HAP-1 (cell line): Measurements from ENCODE around the gene CACTIN.
"Not testable (repeated sequence)": the region's sequence is repeated elsewhere in the genome, so short reads cannot be mapped to it uniquely, and the experiment has no call there.

Experiments
- DNase-seq, 2 experiments: peaks; one replicate each; pipeline ENCODE4 v3.0.0-alpha.2; 2016 to 2020; ENCODE audit warnings: low spot score in 2 of 2
- H3K27me3 ChIP-seq: fragments of 250-450 bp; sonication (Bioruptor Pico); 2 replicates; pipeline ENCODE4 v1.5.1; 2020; ENCODE audit warnings: low read depth, mild to moderate bottlenecking, moderate library complexity
- H3K36me3 ChIP-seq: fragments of 250-450 bp; sonication (Bioruptor Pico); replicated peaks from 2 replicates; pipeline ENCODE4 v1.5.1; 2020; ENCODE audit warnings: mild to moderate bottlenecking
- H3K4me1 ChIP-seq: fragments of 250-450 bp; sonication (Bioruptor Pico); 2 replicates; pipeline ENCODE4 v1.5.1; 2020; ENCODE audit warnings: mild to moderate bottlenecking
- H3K4me3 ChIP-seq: fragments of 250-450 bp; sonication (Bioruptor Pico); 2 replicates; pipeline ENCODE4 v1.5.1; 2020; ENCODE audit warnings: mild to moderate bottlenecking, moderate library complexity
- H3K9me3 ChIP-seq: fragments of 250-450 bp; sonication (Bioruptor Pico); 2 replicates; pipeline ENCODE4 v1.5.1; 2020; ENCODE audit warnings: mild to moderate bottlenecking, moderate library complexity
- in situ Hi-C: fragments of 300-500 bp; cut with MboI; formaldehyde crosslinking; loops from 3 replicates; pipeline ENCODE4 v1.14.3; 2020; ENCODE audit warnings: low sequenced_read_pairs, inconsistent platforms, mixed read lengths

Gene CACTIN

DNA sequence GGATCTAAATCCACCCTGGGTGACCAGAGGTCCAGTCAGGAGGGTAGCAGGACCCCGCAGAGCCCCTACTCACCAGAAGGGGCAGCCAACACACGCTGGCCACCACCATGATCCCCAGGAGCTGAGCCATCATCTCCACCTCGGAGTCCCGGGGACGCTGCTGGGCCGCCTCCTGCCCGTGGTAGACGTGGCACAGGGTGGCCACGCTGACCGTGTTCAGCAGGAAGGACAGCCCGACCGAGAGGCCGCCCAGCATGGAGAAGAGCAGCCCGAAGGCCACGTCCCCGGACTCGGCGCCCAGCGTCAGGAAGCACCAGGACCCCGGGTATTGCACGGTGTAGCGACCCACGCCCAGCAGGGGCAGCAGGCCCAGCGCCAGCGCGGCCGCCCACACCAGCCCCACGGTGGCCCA is 26.8 kb downstream of the CACTIN start:
- DNase-seq: no peak
- Histone ChIP-seq H3K4me1 (no peaks in the 10 kb centered on the region), H3K4me3 (no peak overlapping the region), H3K27me3 (no peaks in the 10 kb centered on the region), H3K9me3 (no peaks in the 10 kb centered on the region), H3K36me3 (no peaks in the 10 kb centered on the region)
- in situ Hi-C loops: no loop called here

DNA sequence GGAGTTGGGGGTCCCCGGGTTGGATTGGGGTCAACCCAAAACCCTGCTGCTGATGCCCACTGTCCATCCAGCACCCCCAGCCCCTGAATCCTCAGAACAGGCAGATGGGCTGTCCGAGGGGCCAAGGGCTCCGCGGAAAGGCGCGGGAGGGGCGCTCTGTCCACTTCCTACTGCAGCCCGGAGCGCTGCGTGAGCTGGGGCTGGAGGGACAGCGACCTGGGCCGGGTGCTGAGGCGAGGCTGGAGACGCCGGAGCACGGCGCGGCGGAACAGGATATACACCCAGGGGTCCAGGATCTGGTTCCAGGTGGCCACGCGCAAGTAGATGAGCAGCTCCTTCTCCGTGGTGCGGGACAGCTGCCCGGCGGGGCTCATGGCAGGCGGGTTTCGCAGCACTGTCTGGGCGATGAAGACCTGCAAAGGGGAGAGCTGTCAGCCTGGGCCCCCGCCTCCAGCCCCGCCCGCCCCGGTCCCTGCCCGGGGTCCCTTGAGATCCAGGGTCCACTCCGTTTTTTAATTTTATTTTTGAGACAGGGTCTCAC is 31.0 kb downstream of the CACTIN start:
- no peaks in the 10 kb centered on the region for H3K27me3 ChIP-seq
- DNase-seq: no peak
- no peaks in the 10 kb centered on the region for H3K9me3 ChIP-seq
- no peaks in the 10 kb centered on the region for H3K4me1 ChIP-seq
- in situ Hi-C loops: no loop called here
- no peak overlapping the region for H3K4me3 ChIP-seq
- H3K36me3 ChIP-seq: no peaks in the 10 kb centered on the region

DNA sequence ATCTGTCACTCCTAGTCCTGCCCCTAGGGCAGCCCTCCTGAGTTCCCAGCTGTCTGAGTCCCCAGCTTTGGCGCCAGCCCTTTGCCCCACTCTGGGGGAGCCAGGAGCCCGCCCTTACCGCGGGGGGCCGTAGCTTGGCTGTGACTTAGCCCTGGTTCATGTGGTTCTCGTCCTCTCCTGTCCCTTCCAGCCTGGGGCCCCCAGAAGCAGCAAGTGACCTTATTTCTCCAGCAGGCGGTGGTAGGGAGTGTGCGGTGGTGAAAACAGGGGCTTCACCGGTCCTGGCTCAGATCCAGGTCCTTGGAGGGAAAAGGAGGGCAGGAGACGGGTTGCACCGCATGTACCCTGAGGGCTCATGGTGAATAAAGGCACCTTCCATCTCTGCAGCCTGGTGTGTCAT is 33.4 kb downstream of the CACTIN start:
- no peak overlapping the region for H3K4me3 ChIP-seq
- H3K27me3 ChIP-seq: no peaks in the 10 kb centered on the region
- no peak for DNase-seq
- H3K36me3 ChIP-seq: no peaks in the 10 kb centered on the region
- no peaks in the 10 kb centered on the region for H3K9me3 ChIP-seq
- H3K4me1 ChIP-seq: no peaks in the 10 kb centered on the region
- in situ Hi-C loops: no loop called here

DNA sequence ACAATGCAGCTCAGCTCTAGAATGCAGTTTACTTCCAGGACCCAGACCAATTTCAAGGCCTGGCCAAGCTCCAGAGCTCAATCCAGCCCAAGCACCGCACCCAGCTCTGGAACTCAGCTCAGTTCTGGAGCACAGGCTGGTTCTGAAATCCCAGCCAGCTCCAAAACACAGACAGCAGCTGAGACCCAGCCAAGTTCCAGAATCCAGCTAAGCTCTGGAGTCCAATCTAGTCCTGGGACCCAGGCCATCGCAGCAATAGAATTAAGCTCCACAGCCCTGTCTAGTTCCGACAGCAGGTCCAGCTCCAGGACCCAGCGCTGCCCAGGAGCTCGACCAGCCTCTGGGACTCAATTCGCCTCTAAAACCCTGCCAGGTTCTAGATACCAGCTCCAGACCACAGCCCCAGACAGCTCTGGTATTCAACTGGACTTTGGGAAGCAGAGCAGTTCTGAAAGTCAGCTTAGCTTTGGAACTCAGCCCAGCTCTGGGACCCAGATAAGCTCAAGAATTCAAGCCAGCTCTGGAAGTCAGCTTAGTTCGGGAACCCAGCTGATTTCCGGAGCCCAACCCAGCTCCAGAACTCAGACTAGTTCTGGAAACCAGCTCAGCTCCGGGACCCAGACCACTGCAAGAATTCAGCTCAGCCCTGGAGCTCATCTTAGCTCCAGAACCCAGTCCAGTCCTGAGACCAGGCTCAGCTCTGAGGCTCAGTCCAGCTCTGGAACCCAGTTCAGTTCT is 34.5 kb downstream of the CACTIN start:
- H3K9me3 ChIP-seq: no peaks in the 10 kb centered on the region
- no peaks in the 10 kb centered on the region for H3K36me3 ChIP-seq
- DNase-seq: no peak
- no peak overlapping the region for H3K4me3 ChIP-seq
- no peaks in the 10 kb centered on the region for H3K27me3 ChIP-seq
- in situ Hi-C loops: no loop called here
- H3K4me1 ChIP-seq: no peaks in the 10 kb centered on the region

DNA sequence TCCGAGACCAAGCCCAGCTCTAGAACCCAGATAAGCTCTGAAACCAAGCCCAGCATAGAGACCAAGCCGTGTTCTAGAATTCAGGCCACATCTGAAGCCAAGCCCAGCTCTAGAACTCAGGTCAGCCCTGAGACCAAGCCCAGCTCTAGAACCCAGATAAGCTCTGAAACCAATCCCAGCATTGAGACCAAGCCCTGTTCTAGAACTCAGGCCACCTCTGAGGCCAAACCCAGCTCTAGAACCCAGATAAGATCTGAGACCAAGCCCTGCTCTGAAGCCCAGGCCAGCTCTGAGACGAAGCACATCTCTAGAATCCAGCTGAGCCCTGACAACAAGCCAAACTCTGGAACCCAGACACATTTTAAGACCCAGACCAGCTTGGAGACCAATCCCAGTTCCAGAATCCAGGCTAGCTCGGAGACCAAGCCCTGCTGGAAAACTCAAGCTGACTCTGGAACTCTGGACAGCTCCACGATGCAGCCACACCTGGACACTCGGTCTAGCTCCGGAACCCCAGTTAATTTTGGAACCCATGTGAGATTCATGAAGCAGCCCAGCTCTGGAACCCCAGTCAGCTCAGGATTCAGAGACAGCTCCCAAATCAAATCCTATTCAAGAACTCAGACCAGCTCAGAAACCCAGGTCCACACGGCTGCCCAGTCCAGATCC is 35.5 kb downstream of the CACTIN start:
- Histone ChIP-seq H3K4me1 (no peaks in the 10 kb centered on the region; the same call in 1 of the 2 replicates), H3K4me3 (no peak overlapping the region), H3K9me3 (no peaks in the 10 kb centered on the region), H3K27me3 (peaks cover under 1% of the 10 kb centered on the region), H3K36me3 (no peaks in the 10 kb centered on the region)
- in situ Hi-C loops: no loop called here
- no peak for DNase-seq

DNA sequence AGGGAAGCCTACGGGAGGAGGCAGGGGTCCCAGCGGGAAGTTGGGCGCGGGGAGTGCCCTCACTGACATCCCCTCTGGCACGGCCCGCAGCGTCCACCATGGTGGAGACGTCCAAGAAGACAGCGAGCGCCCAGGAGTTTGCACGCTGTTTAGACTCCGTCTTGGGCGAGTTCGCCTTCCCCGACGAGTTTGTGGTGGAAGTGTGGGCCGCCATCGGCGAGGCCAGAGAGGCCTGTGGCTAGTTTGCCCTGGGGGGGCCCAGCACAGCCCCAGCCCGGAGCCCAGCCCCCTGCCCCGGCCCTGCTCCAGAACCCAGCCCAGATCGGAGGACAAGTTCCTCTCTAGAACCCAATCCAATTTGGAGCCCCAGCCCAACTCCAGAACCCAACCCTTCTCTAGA is 36.6 kb downstream of the CACTIN start:
- H3K27me3 ChIP-seq: peaks cover 5% of the 10 kb centered on the region
- in situ Hi-C loops: no loop called here
- H3K36me3 ChIP-seq: no peaks in the 10 kb centered on the region
- H3K9me3 ChIP-seq: no peaks in the 10 kb centered on the region
- no peak for DNase-seq
- no peak overlapping the region for H3K4me3 ChIP-seq
- peaks cover 3% of the 10 kb centered on the region; the same call in 1 of the 2 replicates for H3K4me1 ChIP-seq

DNA sequence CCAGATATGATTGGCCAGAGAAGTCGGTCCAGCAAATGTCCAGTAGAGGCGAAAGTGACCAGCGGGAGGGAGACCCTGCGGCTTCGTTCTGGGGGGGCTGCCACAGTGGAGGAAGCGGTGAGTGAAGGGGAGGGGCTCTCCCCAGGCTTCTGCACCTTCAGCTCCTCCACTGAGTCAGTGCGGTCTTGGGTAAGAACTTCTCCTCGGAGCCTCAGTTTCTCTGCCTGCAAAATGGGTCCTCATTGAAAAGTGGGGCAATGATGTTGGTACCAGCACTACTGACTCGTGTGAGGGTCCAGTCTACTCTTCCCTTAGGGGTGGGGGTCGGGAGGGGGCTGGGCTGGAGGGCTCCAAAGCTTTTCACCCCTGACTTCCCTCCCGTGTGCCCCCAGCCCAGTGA is 37.2 kb downstream of the CACTIN start:
- H3K4me3 ChIP-seq: no peak overlapping the region
- DNase-seq: no peak
- H3K4me1 ChIP-seq: peaks cover 3% of the 10 kb centered on the region; the same call in 1 of the 2 replicates
- H3K9me3 ChIP-seq: no peaks in the 10 kb centered on the region
- H3K27me3 ChIP-seq: peaks cover 5% of the 10 kb centered on the region
- in situ Hi-C loops: no loop called here
- H3K36me3 ChIP-seq: no peaks in the 10 kb centered on the region

DNA sequence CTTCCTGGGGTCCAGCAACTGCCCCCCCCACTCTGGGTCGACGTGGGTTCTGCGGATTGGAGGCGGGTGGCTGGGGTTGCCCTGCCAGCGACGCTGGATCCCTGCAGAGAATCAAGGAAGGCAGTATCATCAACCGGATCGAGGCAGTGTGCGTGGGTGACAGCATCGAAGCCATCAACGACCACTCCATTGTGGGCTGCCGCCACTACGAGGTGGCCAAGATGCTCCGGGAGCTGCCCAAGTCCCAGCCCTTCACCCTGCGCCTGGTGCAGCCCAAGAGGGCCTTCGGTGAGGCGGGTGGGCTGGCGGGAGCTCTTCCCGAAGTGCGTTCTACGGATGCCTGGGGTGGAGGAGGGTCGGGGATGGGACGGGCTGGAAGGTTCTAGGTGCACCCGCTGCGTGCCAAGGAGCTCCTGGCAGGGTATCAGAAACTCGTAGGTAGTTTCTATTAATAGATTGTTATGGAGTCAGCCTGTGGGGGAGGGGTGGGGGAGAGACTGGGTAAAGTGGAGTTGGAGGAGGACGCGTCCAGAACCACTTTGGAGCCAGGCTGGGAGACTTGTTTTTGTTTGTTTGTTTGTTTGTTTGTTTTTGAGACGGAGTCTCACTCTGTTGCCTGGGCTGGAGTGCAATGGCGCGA is 39.8 kb downstream of the CACTIN start:
- no peak overlapping the region for H3K4me3 ChIP-seq
- DNase-seq: no peak
- peaks cover 3% of the 10 kb centered on the region; the same call in 1 of the 2 replicates for H3K4me1 ChIP-seq
- no peaks in the 10 kb centered on the region for H3K36me3 ChIP-seq
- in situ Hi-C loops: no loop called here
- no peaks in the 10 kb centered on the region for H3K9me3 ChIP-seq
- peaks cover 5% of the 10 kb centered on the region for H3K27me3 ChIP-seq

DNA sequence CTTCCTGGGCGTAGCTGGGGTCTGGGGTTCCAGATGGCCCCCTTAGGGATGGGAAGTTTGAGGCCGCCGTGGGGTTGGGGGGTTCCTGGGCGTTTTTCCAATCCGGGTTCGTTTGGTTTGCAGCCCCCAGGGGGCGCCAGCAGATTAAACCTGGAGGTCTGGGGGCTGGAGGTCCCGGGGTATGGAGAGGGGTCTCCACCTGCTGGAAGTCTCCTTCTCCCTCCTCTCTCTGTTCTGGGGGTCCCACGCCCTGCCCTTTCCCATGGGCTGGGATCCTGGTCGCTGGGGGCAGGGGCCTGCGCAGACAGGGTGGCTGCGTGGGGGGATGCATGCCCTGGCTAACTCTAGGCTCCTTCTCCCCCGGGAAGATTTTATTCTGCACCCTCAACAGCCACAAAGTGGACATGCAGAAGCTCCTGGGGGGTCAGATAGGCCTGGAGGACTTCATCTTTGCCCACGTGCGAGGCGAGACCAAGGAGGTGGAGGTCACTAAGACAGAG is 40.4 kb downstream of the CACTIN start:
- H3K4me3 ChIP-seq: peak overlapping the region; percentile 32
- peak in 1 of 2 experiments; percentile 70 for DNase-seq
- H3K27me3 ChIP-seq: peaks cover 5% of the 10 kb centered on the region
- H3K36me3 ChIP-seq: no peaks in the 10 kb centered on the region
- H3K4me1 ChIP-seq: peaks cover 3% of the 10 kb centered on the region; the same call in 1 of the 2 replicates
- no peaks in the 10 kb centered on the region for H3K9me3 ChIP-seq
- in situ Hi-C loops: no loop called here

DNA sequence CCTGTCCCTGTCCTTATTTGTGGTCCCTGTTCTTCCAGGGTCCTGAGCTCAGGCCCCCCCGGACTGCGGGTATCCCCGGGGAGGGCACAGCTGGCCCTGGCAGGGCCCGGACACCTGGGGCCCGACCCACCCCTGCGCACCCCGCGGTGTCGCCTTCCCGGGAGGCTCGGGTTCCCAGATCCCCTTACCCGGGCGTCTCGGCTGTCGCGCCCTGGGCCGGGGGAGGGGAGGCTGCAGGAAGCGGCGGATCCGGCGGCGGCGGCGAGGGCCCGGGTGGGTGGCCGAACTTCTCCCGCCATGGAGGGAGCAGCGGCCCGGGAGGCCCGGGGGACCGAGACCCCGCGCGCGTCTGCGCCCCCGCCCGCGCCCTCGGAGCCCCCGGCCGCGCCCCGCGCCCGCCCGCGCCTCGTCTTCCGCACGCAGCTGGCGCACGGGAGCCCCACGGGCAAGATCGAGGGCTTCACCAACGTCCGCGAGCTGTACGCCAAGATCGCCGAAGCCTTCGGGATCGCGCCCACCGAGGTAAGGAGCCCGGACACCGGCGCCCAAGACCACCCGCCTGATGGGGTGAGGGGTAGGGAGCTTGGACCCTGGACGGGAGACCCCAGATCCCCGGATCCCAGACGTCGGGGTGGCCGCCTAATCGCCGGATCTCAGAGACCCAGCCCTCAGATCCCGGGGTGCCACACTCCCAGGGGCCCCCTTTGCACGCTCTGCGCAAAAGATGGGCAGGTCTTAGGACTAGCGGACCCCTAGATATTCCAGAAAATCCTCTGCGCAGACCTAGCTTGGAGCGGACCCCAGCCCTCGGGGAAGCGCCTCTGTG is 41.1 kb downstream of the CACTIN start, which contains the start of gene GIPC3:
GIPC3 (plus strand) TSS at position 178 of the 826 bp plus-strand sequence; CDS start at position 298, 120 bp downstream.
- in situ Hi-C loops: no loop called here
- Histone ChIP-seq H3K9me3 (no peaks in the 10 kb centered on the region), H3K27me3 (peaks cover 5% of the 10 kb centered on the region), H3K4me1 (peaks cover 3% of the 10 kb centered on the region; the same call in 1 of the 2 replicates), H3K4me3 (peak within 1 kb of the TSS; percentile 32), H3K36me3 (no peaks in the 10 kb centered on the region)
- DNase-seq: peak in 1 of 2 experiments; percentile 43

DNA sequence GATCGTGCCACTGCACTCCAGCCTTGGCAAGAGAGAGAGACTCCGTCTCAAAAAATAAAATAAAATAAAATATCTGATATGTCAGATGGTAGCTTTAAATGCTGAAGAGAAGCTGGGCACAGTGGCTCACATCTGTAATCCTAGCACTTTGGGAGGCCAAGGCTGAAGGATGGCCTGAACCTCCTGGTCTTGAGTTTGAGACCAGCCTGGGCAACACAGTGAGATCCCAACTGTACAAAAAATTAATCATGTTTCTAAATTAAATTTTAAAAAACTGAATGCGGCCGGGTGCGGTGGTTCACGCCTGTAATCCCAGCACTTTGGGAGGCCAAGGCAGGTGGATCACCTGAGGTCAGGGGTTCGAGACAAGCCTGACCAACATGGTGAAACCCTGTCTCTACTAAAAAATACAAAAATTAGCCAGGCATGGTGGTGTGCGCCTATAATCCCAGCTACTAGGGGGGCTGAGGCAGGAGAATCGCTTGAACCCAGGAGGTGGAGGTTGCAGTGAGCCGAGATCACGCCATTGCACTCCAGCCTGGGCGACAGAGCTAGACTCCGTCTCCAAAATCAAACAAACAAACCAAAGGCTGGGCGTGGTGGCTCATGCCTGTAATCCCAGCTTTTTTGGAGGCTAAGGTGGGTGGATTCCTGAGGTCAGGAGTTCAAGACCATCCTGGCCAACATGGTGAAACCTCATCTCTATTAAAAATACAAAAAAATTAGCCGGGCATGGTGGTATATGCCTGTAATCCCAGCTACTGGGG is 42.4 kb downstream of the CACTIN start:
- H3K27me3 ChIP-seq, in situ Hi-C loops: not testable (repeated sequence)

DNA sequence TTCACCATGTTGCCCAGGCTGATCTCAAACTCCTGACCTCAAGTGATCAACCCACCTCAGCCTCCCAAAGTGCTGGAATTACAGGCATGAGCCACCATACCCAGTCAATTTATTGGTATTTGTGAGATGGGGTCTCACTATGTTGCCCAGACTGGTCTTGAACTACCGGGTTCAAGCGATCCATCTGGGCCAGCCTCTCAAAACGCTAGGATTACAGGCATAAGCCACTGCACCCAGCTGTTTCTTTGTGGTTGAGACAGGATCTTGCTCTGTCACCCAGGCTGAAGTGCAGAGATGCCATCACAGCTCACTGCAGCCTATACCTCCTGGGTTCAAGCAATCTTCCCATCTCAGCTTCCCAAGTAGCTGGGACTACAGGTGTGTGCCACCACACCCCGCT is 44.8 kb downstream of the CACTIN start:
- in situ Hi-C loops, DNase-seq, H3K36me3 ChIP-seq, H3K9me3 ChIP-seq, H3K27me3 ChIP-seq, H3K4me3 ChIP-seq, H3K4me1 ChIP-seq: not testable (repeated sequence)

More for the DNA sequence above, 42.4 kb downstream of the CACTIN start:
- H3K4me3 ChIP-seq, DNase-seq, H3K9me3 ChIP-seq, H3K4me1 ChIP-seq, H3K36me3 ChIP-seq: not testable (repeated sequence)
